Ovary (tissue), 9 donors: ENCODE measurements around the gene SLC12A5. TPM values are rescaled to one million over a fixed set of nuclear protein-coding genes. Genes with fewer than 3 reads are reported as not detected.

Experiments
- DNase-seq, 5 donors: peaks; one replicate each; pipeline ENCODE4 v3.0.0-alpha.2; 2019 to 2020
- H3K27ac ChIP-seq, 2 donors: fragments of 200-600 bp; one replicate each; pipeline versions ENCODE4 v1.5.1 to v1.8.0; 2019 to 2022
- H3K27me3 ChIP-seq: fragments of 200-600 bp; one replicate; pipeline ENCODE4 v1.8.0; 2022
- H3K36me3 ChIP-seq: fragments of 200-600 bp; sonication (generic); one replicate; pipeline ENCODE4 v1.5.1; 2019
- H3K4me1 ChIP-seq: one replicate; pipeline ENCODE4 v1.8.1; 2013; ENCODE audit warnings: mild to moderate bottlenecking, moderate library complexity; ENCODE audit not compliant: insufficient read depth
- H3K4me3 ChIP-seq: fragments of 200-600 bp; sonication (generic); one replicate; pipeline ENCODE4 v1.5.1; 2017
- H3K9me3 ChIP-seq, 2 donors: fragments of 200-600 bp in 1 of 2; sonication (generic) in 1 of 2; one replicate each; pipeline versions ENCODE4 v1.5.1 to v1.8.1; 2013 to 2019; ENCODE audit warnings: mild to moderate bottlenecking in 1 of 2, moderate library complexity in 1 of 2
- EP300 ChIP-seq: sonication (generic); formaldehyde crosslinking; IDR thresholded peaks from one replicate; pipeline ENCODE4 v1.6.1; 2017; ENCODE audit warnings: antibody characterized with exemption
- POLR2A ChIP-seq: fragments of 450-650 bp; IDR thresholded peaks from one replicate; pipeline ENCODE4 v1.6.1; 2017; ENCODE audit warnings: antibody characterized with exemption, mild to moderate bottlenecking, moderate library complexity
- WGBS, 3 donors: extraction: QIAGEN DNeasy Blood & Tissue Kit in 1 of 3; methylation state at CpG; one replicate each; pipeline versions ENCODE4 v1.1.5 to v1.1.7; 2013 to 2017; 5-methylcytosine and 5-hydroxymethylcytosine counted together
- intact Hi-C, 4 donors: fragments of 100-400 bp; cut with DNase I; formaldehyde crosslinking; loops; one replicate each; pipeline versions ENCODE4 v1.11.0 to v1.15.1; 2022 to 2023
- polyA plus RNA-seq, 2 donors: library from polyadenylated mRNA; stranded (reverse); fragments of 200-250 nt in 1 of 2; fragments of 350-450 nt in 1 of 2; fragmentation: Illumina TruSeq in 1 of 2; extraction: RNeasy Lipid Tissue Mini Kit (QIAGEN cat#74804) in 1 of 2; gene quantifications; one replicate each; pipeline ENCODE4 v1.2.3, GENCODE V29; 2013 to 2014
- total RNA-seq, 7 donors: library from RNA; depleted of rRNA in 2 of 7; stranded (reverse); fragments of >200 nt in 2 of 7; fragmentation: NEBNext Ultra II Directional in 3 of 7; extraction: Animal tissue kit (Norgen Biotek cat#: 25700) in 3 of 7; gene quantifications; one replicate each; pipeline versions ENCODE4 v1.1.0 to v1.2.4, GENCODE V29; 2016 to 2023
- TF ChIP-seq, protein P1 (sequence below), 3 donors: fragments of 450-650 bp in 2 of 3; fragments of 200-600 bp in 1 of 3; IDR thresholded peaks; one replicate each; pipeline versions ENCODE4 v1.5.1 to v1.8.0; 2016 to 2022; ENCODE audit warnings: antibody characterized with exemption in 3 of 3, mild to moderate bottlenecking in 1 of 3
- donor health status: DM: no; HTN: no; CAD: no; lungs with moderate emphysema.
- donor health status: DM: no; HTN: no; CAD: no.
- donor health status: Bipolar disorder and iron deficiency.
- donor health status: DM: yes; HTN: yes; CAD: no.
- donor health status: DM: no; HTN: no; CAD: no.
- donor health status: DM: yes; HTN: yes; CAD: no.

Gene SLC12A5
- total and polyA plus RNA-seq, 9 donors, result 1.1 to 3.8 (median 1.4) TPM; not detected in 2

DNA sequence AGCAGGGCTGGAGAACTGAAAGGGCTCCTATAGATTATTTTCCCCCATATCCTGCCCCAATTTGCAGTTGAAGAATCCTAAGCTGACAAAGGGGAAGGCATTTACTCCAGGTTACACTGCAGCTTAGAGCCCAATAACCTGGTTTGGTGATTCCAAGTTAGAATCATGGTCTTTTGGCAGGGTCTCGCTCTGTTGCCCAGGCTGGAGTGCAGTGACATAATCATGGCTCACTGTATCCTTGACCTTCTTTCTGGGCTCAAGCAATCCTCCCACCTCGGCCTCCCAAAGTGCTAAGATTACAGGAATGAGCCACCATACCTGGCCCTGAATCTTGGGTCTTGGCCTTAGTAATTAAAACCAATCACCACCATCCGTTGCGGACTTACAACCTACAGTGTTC is 21.3 kb upstream of the SLC12A5 start:
- TF ChIP-seq, protein P1, sequence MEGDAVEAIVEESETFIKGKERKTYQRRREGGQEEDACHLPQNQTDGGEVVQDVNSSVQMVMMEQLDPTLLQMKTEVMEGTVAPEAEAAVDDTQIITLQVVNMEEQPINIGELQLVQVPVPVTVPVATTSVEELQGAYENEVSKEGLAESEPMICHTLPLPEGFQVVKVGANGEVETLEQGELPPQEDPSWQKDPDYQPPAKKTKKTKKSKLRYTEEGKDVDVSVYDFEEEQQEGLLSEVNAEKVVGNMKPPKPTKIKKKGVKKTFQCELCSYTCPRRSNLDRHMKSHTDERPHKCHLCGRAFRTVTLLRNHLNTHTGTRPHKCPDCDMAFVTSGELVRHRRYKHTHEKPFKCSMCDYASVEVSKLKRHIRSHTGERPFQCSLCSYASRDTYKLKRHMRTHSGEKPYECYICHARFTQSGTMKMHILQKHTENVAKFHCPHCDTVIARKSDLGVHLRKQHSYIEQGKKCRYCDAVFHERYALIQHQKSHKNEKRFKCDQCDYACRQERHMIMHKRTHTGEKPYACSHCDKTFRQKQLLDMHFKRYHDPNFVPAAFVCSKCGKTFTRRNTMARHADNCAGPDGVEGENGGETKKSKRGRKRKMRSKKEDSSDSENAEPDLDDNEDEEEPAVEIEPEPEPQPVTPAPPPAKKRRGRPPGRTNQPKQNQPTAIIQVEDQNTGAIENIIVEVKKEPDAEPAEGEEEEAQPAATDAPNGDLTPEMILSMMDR (IDR thresholded peaks at IDR 0.05), result no peak
- TF ChIP-seq POLR2A (no peak), EP300 (no peak)
- H3K4me1 ChIP-seq, result no peaks in the 10 kb centered on the region
- peaks cover 5% of the 10 kb centered on the region for H3K27me3 ChIP-seq
- H3K27ac ChIP-seq, result no peak overlapping the region
- H3K9me3 ChIP-seq, result no peaks in the 10 kb centered on the region
- intact Hi-C loops, result no loop called here
- no peak overlapping the region for H3K4me3 ChIP-seq
- no peaks in the 10 kb centered on the region for H3K36me3 ChIP-seq
- DNase-seq, result no peak
- 43 to 54% (median 48%) methylated on average over 4 of the region's 4 CpGs for WGBS, 3 donors

DNA sequence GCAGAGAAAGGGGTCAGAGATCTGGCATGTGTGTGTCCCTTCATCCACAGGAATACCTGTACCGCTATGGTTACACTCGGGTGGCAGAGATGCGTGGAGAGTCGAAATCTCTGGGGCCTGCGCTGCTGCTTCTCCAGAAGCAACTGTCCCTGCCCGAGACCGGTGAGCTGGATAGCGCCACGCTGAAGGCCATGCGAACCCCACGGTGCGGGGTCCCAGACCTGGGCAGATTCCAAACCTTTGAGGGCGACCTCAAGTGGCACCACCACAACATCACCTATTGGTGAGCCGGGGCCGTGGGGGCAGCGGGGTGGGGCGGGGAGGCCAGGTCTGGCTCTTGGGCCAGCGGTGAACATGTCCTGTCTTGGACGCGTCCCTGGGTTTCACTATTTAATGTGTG is 19.2 kb upstream of the SLC12A5 start:
- Histone ChIP-seq H3K4me3 (no peak overlapping the region), H3K36me3 (no peaks in the 10 kb centered on the region), H3K27ac (no peak overlapping the region), H3K4me1 (no peaks in the 10 kb centered on the region), H3K27me3 (peaks cover 5% of the 10 kb centered on the region), H3K9me3 (no peaks in the 10 kb centered on the region)
- 26 to 38% (median 37%) methylated on average over 19 to 20 of the region's 20 CpGs for WGBS, 3 donors
- intact Hi-C loops, result loop anchor here in 1 of 4 donors (5.0 kb wide), 1 partner anchor 77 kb away; the partner anchor contains the start of gene NCOA5
- DNase-seq, result no peak
- no peak for TF ChIP-seq EP300
- no peak for TF ChIP-seq POLR2A
- TF ChIP-seq, protein P1 (IDR thresholded peaks at IDR 0.05), result no peak

DNA sequence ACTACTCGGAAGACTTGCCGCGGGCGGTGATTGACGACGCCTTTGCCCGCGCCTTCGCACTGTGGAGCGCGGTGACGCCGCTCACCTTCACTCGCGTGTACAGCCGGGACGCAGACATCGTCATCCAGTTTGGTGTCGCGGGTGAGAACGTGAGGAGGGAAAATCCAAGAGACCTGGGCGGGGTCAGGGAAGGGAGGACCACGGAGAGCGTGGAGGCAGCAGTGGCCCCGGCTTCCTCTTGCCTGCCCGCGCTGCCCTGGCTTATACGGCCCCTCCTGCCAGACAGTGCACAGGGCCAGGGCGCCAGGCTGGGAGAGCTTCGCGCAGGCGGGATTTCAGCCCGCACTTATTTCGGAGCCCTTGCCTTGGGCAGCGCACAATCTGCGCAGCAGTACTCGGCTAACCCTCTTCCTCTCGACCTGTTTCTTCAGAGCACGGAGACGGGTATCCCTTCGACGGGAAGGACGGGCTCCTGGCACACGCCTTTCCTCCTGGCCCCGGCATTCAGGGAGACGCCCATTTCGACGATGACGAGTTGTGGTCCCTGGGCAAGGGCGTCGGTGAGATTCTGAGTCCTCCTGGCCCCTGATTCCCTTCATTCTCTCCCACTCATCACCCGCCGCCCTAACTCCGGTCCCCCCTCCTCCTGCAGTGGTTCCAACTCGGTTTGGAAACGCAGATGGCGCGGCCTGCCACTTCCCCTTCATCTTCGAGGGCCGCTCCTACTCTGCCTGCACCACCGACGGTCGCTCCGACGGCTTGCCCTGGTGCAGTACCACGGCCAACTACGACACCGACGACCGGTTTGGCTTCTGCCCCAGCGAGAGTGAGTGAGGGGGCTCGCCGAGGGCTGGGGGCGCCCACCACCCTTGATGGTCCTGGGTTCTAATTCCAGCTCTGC is 18.3 kb upstream of the SLC12A5 start:
- 9 to 14% (median 12%) methylated on average over 73 to 74 of the region's 74 CpGs for WGBS, 3 donors
- intact Hi-C loops, result loop anchor here in 1 of 4 donors (5.0 kb wide), 1 partner anchor 77 kb away; the partner anchor contains the start of gene NCOA5
- Histone ChIP-seq H3K27me3 (peaks cover 5% of the 10 kb centered on the region), H3K4me1 (no peaks in the 10 kb centered on the region), H3K9me3 (no peaks in the 10 kb centered on the region), H3K36me3 (no peaks in the 10 kb centered on the region), H3K27ac (no peak overlapping the region), H3K4me3 (no peak overlapping the region)
- DNase-seq, result no peak
- TF ChIP-seq EP300, result no peak
- TF ChIP-seq, protein P1 (IDR thresholded peaks at IDR 0.05), result no peak
- no peak for TF ChIP-seq POLR2A

DNA sequence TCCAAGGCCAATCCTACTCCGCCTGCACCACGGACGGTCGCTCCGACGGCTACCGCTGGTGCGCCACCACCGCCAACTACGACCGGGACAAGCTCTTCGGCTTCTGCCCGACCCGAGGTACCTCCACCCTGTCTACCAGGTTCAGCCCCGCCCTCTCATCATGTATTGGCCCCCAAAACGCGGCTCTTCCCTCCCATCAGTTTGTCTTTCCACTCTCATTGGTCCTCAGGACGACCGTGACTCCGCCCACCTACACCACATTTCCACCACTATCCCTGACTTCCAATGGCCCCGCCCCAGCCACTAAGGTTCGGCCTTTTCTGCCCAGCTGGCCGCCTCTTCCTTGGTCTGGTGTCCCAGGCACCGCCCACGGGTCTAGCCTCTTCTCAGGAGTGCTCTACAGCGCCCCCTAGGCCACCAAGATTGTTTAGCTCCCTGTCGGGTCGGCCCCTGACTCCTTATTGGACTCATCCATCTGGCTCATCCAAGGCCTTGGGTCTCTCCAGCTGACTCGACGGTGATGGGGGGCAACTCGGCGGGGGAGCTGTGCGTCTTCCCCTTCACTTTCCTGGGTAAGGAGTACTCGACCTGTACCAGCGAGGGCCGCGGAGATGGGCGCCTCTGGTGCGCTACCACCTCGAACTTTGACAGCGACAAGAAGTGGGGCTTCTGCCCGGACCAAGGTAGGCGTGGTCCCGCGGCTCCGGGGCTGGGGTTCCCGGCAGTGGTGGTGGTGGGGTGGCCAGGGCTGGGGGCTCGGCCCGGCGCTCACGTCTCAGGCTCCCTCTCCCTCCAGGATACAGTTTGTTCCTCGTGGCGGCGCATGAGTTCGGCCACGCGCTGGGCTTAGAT is 17.2 kb upstream of the SLC12A5 start:
- H3K27me3 ChIP-seq, result peaks cover 5% of the 10 kb centered on the region
- H3K4me1 ChIP-seq, result no peaks in the 10 kb centered on the region
- H3K4me3 ChIP-seq, result no peak overlapping the region
- DNase-seq, result peak in 3 of 5 donors; percentile 14 to 50 (median 28)
- 9 to 22% (median 11%) methylated on average over 56 to 57 of the region's 57 CpGs for WGBS, 3 donors
- no peak overlapping the region for H3K27ac ChIP-seq
- intact Hi-C loops, result loop anchor here in 1 of 4 donors (5.0 kb wide), 1 partner anchor 75 kb away; the partner anchor contains the start of gene NCOA5
- TF ChIP-seq, protein P1 (IDR thresholded peaks at IDR 0.05), result no peak
- TF ChIP-seq POLR2A (no peak), EP300 (no peak)
- H3K9me3 ChIP-seq, result no peaks in the 10 kb centered on the region
- H3K36me3 ChIP-seq, result no peaks in the 10 kb centered on the region
